ENCODE results near the gene LMNTD2. TPM values are rescaled to one million over a fixed set of nuclear protein-coding genes. Genes with fewer than 3 reads are reported as not detected.

The LMNTD2 gene, protein sequence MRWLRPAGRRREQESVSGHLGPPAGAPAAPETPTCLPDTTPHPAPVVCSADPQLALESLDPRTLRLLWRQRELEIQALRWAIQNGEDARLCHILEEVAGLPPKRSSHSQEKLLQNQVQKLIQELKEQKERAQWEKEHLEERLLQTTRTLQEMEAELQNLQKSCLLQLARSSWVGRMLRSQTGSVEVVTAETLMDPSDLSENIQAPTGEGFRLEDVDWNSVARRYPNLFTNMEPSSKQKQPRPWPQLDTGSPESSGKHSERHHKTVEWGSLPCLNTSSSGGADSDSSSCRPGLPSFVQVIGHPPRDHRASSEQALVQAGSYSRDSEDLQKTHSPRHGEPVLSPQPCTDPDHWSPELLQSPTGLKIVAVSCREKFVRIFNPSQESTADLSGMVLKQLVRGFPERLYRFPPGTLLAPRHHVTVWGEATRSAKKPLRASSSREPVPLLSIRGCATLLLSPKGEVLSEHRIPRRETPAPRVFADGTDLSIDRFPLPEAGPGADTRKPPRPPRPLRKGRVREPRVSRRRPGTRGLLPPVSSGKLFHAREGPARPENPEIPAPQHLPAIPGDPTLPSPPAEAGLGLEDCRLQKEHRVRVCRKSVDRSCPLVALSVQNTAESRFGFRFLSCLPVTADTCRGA
- 0.52 and 2.6 TPM in 2 replicates for polyA plus RNA-seq (2014; cell fraction: cytosol; rRNA removed)
- polyA plus RNA-seq (2014; cell fraction: nucleus; rRNA removed), result 4.3 and 6.4 TPM in 2 replicates

DNA sequence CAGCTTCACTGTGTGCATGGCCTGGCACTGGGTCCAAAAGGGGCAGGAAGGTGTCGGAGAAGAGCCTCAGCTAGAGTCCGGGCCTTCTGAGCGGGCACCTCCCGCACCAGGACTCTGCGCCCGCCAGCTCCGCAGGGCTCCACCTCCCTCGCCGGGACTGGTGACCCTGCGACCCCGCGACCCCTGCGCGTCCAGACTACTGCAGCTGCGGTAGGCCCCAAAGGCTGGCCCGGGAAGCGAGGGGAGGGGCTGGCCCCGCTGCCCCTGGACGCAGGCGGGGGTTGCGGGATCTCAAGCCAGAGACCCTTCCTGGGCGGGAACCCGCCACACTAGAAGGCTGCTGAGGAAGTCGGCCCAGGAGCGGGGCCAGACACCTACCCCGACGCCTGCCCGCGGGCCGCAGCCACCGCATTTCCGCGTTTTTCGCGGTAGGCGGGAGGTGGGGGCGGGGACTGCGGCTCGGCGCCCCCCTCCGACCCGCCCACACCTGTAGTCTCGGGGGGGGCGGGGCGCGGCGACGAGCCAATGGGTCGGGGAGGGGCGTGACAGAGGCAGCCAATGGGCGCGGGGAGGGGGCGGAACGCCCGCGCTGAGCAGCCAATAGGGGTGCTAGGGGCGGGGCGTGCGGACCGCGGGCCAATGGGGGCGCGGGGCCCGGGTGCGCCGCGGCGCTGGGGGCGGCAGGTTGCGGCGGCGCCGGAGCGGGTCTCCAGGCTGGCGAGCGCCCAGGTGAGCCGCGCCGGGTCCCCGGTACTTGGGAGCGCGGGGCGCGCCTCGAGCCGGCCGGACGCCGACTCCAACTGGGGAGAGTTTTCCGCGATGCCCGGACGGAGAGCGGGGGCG lies at the start of gene LMNTD2, which contains the start of gene RASSF7:
Gene LMNTD2 (minus strand): TSS at position 434 of the 843 bp plus-strand sequence. CDS start 22 bp downstream, at position 412.
Gene RASSF7 (plus strand): TSS at position 666 of the 843 bp plus-strand sequence. CDS start 799 bp downstream, outside the sequence.
- peak; percentile 84 for DNase-seq (ENCODE audit: low spot score)

DNA sequence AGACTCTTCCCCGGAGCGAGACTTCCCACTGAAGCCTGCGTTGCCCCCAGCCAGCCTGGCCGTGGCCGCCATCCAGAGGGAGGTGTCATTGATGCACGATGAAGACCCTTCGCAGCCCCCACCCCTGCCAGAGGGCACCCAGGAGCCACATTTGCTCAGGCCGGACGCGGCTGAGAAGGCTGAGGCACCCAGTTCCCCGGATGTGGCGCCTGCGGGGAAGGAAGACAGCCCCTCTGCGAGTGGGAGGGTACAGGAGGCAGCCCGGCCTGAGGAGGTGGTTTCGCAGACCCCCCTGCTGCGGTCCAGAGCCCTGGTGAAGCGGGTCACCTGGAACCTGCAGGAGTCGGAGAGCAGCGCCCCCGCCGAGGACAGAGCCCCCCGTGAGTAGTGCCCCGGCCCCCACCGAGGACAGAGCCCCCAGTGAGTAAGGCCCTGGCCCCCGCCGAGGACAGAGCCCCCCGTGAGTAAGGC lies 48.8 kb upstream of the LMNTD2 start:
- DNase-seq (ENCODE audit: low spot score), result no peak

DNA sequence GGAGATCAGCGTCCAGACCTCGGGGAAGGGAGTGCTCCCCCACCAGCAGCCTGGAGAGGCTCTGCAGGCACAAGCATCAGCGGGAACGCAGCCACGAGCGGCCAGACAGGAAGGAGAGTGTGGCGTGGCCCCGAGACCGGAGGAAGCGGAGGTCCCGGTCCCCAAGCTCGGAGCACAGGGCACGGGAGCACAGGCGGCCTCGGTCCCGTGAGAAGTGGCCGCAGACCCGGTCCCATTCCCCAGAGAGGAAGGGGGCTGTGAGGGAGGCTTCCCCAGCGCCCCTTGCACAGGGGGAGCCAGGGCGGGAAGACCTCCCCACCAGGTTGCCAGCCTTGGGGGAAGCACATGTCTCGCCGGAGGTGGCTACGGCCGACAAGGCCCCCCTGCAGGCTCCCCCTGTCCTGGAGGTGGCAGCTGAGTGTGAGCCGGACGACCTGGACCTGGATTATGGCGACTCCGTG lies 48.3 kb upstream of the LMNTD2 start:
- DNase-seq (ENCODE audit: low spot score), result no peak

DNA sequence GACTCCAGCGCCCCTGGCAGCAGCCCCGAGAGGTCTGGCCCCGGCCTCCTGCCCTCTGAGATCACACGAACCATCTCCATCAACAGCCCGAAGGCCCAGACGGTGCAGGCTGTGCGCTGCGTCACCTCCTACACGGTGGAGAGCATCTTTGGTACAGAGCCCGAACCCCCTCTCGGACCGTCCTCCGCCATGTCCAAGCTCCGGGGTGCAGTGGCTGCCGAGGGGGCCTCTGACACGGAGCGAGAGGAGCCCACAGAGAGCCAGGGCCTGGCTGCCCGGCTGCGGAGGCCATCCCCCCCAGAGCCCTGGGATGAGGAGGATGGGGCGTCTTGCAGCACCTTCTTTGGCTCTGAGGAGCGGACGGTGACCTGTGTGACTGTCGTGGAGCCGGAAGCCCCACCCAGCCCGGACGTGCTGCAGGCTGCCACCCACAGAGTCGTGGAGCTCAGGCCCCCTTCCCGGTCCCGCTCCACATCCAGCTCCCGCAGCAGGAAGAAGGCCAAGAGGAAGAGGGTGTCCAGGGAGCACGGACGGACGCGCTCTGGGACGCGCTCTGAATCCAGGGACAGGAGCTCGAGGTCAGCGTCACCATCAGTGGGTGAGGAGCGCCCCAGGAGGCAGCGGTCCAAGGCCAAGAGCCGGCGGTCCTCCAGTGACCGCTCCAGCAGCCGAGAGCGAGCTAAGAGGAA lies 47.6 kb upstream of the LMNTD2 start:
- DNase-seq (ENCODE audit: low spot score), result no peak

DNA sequence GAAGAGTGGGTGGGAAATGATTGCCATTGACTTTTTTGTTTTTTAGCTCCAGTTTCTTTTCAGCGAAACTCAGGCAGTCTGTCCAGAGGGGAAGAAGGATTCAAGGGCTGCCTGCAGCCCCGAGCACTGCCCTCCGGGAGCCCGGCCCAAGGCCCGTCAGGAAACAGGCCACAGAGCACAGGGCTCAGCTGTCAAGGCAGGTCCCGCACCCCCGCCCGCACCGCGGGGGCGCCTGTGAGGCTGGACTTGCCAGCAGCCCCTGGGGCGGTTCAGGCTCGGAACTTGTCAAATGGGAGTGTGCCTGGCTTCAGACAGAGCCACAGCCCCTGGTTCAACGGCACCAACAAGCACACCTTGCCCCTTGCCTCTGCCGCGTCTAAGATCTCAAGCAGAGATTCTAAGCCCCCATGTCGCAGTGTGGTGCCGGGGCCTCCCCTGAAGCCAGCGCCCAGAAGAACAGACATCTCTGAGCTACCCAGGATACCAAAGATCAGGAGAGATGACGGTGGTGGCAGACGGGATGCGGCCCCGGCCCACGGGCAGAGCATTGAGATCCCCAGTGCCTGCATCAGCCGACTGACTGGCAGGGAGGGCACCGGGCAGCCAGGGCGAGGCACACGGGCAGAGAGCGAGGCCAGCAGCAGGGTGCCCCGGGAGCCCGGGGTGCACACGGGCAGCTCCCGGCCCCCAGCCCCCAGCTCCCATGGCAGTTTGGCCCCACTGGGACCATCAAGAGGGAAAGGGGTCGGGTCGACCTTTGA lies 46.7 kb upstream of the LMNTD2 start:
- DNase-seq (ENCODE audit: low spot score), result no peak

DNA sequence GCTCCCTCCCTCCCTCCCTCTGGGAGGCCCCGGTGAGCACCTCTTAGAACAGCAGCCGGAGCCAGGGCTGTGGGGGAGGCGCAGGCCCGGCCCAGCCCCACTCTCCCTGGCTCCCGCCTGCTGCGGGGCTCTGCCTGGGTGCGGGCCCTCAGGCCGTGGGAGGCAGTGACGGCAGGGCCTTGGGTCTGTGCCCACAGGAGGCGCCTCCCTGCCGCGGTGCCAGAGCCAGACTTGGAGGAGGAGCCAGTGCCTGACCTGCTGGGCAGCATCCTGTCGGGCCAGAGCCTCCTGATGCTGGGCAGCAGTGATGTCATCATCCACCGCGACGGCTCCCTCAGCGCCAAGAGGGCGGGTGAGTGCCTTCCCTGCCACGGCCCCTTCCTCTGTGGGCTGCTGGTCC lies 45.7 kb upstream of the LMNTD2 start:
- no peak for DNase-seq (ENCODE audit: low spot score)

DNA sequence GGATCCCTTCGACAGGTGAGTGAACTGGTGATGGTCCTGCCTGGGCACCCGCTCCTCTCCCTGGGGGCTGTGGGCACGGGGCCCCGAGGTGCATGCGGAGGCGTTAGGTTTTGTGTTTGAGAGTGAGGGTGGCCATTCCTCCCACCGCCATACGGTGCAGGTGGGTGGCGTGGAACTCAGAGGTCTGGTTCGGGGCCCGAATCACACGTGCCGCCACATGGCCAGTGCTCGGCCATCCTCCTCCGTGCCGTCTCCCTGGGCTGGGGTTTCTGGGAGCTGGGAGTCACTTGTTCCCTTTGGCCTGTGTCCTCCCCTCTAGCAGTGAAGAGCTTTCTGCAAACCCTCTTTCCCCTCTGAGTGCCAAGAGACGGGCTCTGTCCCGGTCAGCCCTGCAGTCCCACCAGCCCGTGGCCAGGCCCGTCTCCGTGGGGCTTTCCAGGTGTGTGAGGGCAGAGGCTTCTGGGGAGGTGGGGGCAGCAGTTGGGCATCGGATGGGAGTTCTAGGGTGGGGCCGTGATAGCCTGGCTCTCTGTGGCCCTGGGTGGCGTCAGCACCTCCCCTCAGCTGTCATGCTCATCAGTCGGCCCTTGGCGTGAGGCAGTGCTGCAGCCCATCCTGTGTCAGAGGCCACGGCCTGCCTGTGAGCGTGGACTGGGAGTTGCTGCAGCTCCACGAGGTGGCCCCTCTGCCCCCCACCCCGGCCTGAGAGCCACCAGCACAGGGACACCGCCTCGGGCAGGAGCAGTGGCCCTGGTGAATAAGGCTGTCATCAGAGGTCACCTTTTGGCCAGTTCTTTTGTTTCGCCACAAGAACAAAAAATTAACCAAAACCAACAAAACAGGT lies 45.0 kb upstream of the LMNTD2 start:
- DNase-seq (ENCODE audit: low spot score), result no peak

DNA sequence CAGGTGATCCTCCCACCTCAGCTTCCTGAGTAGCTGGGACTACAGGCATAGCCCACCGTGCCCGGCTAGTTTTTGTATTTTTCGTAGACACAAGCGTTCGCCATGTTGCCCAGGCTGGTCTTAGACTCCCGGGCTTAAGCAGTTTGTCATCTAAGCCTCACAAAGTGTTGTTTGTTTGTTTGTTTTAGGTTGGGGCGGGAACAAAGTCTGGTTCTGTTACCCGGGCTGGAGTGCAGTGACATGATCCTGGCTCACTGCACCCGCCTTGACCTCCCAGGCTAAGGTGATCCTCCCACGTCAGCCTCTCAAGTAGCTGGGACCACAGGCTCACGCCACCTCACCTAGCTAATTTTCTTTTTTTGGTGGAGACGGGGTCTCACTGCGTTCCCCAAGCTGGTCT lies 42.6 kb upstream of the LMNTD2 start:
- no peak for DNase-seq (ENCODE audit: low spot score)

DNA sequence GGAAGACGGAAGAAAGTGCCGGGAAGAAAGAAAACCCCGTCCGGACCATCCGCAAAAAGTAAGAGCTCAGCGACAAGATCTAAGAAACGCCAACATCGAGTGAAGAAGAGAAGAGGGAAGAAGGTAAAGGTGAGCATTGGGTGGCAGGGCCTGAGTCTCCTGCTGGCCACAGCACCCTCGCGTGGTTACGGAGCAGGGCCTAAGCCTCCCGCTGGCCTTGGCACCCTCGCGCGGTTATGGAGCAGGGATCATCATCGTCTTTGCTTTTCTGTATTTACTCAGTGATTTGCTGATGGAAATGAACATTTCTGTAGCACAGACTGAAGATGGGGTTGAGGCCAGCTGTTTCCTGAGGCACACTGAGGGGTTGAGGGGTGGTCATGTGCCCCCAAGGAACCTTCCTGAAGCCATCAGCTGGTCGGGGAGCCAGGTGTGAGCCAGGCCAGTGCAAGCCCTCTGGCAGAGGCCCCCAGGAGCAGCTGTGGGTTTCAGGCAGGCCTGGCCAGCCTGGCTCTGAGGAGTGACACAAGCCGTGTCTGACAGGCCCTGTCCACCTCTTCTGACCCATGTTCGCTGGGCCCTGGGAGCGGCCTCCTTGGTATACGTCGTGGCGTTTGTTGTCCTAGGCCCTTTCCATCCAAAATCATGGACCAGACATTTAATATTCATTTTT lies 41.2 kb upstream of the LMNTD2 start:
- no peak for DNase-seq (ENCODE audit: low spot score)

DNA sequence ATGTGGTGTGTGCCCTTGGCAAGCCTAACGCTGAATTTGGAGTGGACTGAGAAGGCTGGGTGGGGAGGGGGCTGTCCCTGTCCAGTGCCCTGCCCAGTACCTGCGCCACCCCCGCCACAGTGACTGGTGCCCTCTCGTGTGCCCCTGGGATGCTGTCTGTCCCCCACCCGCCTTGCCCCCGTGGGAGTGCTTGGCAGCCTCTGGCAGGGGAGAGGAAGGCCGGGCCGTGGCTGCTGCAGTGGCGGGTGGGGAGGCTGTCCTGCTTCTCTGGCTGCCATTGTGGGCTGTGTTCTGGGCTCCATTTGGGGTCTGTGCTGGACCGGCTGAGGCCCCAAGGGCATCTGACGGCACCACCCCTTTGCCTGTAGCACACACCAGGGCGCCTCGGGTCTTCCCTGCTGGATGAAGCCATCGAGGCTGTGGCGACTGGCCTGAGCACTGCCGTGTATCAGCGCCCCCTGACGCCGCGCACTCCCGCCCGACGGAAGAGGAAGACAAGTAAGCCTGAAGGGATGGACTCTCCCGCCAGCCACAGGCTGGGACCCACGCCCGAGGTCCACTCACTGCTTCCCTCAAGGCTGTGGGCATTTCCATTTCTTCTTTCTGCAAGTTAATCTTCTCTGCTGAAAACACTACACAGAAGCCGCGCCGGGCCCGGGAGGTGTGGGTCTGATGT lies 37.6 kb upstream of the LMNTD2 start:
- DNase-seq (ENCODE audit: low spot score), result no peak

DNA sequence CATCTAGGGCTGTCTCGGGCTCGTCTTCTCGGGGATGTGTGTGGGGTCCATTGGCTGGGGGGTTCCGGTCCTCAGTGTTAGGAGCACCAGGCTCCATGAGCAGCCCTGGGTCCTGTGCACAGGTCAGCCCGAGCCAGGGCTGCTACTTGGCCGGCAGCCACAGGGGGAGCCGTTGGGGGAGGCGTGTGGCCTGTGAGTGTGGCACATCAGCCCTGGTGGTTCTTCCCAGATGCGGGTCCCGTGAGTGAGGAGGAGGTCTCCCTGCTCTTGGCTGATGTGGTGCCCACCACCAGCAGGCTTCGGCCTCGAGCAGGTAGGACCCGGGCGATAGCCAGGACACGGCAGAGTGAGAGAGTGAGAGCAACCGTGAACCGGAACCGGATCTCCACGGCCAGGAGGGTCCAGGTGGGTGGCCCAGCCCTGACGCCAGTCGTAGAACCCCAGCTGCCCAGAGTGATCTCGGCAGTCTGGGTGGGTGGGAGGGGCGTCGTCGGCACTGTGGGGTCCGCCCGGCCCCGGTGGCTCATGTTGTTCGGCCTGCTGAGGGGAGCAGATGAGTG lies 36.7 kb upstream of the LMNTD2 start:
- no peak for DNase-seq (ENCODE audit: low spot score)

DNA sequence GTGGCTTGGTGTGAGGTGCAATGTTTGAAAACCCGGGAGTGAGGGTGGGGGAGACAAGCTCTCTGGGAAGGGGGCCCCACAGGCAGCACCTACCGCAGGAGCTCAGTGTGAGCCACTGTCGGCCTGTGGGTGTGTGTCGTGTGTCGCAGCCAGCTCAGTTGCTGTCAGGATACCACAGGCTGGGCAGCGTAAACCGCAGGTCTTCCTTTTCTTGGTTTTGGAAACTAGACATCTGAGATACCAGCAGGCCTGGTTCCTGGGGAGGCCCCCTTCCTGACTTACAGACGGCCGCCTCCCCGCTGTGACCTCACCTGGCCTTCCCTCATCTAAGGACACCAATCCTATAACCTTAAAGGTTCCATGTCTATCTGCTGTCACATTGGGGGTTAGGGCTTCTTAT lies 35.8 kb upstream of the LMNTD2 start:
- no peak for DNase-seq (ENCODE audit: low spot score)

DNA sequence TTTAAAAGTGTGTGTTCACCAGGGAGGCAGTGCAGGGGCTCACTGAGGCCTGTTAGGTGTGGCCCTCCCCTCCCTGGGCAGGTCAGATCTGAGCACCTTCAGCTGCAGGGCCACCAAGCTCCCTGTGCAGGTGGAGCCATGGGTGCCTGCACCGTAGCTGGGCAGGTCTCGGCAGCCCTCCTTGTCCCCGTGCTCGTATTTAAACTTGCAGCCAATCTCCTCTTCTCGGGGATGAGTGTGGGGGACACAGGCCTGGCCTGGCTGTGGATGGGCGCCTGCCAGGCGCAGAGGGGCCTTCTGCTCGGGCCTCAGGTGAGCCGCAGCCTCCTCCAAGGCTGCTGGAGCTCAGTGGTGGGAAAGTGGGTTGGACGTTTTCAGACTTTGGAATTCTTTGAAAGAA lies 34.9 kb upstream of the LMNTD2 start:
- DNase-seq (ENCODE audit: low spot score), result no peak

DNA sequence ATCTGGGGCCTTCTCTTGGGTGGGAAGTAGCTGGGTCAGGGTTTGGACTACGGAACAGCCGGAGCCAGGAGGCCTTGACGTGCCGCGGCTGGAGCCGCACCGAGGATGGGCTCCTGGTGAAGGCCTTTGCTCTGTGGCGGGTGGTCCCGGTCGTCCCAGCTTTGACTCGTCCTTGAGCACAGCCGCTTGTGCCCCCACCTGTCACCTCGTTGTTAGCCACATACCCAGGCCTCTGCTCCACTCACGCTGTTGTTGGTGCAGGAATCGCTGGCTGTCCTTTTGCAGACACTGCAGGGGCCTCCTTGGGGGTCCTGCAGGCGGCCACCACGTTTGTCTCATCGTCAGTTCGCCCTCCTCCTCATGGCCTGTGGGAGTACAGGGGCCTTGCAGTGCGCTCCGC lies 32.8 kb upstream of the LMNTD2 start:
- DNase-seq (ENCODE audit: low spot score), result no peak

DNA sequence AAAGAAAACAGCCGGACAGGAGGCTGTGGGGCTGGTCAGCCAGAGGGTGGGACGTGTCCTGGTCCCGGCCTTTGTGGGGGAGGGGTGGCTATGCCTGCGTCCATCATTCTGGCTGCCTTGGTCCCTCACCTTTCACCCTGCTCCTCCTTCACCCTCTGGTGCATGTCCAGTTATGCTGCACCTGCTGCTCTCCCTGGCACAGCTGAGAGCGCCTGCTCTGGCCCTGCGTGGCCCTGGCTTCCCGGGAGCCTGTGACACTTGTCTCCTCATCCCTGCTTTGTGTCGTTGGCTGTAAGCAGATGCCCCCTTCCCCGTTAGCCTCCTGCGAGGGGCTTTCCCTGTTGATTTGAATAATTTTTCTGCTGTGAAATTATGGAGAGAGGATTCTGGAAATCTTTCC lies 32.4 kb upstream of the LMNTD2 start:
- no peak for DNase-seq (ENCODE audit: low spot score)

DNA sequence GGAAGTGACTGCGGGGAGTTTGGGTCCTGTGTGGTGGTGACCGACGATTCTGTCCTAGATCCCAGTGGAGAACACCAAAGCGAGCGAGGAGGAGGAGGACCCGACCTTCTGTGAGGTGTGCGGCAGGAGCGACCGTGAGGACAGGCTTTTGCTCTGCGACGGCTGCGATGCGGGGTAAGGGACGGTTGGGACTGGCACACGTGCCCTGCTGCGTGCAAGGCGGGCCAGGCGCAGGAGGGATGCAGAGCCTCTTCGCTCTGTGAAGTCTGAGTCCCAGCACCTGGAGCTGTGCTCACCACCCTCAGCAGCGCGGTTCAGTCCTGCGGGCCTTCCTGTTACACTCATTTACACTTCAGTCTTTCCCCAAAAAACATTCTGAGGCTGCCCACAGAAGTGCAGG lies 32.0 kb upstream of the LMNTD2 start:
- DNase-seq (ENCODE audit: low spot score), result no peak

DNA sequence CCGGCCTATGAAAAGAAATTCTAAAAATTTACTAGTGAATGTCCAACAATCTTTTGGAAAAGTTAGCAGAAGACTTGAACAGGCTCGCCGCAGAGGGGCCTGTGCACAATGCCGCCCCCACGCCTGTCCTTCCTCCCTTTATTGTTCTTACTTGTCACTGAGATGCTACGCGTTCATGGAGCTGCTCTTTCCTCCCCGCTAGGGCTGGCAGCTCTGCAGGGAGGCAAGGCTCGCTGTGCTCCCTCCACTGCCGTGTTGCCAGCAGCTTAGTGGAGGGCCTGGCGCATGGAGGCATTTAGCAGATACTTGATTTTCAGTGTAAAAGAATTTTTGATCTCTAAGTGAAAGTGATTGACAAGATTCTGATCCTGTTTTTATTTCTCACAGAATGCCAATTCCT lies 30.5 kb upstream of the LMNTD2 start:
- no peak for DNase-seq (ENCODE audit: low spot score)

DNA sequence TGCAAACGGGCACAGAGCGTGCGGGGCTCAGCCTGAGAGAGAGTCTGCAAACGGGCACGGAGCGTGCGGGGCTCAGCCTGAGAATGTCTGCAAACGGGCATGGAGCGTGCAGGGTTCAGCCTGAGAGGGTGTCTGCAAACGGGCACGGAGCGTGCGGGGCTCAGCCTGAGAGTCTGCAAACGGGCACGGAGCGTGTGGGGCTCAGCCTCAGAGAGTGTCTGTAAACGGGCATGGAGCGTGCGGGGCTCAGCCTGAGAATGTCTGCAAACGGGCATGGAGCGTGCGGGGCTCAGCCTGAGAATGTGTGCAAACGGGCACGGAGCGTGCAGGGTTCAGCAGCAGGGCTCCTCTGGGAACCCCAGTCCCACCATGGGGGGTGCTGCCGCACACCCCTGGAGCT lies 29.3 kb upstream of the LMNTD2 start:
- no peak for DNase-seq (ENCODE audit: low spot score)
